Measurements from ENCODE around the gene TNS3. TPM values are rescaled to one million over a fixed set of nuclear protein-coding genes. Genes with fewer than 3 reads are reported as not detected.

TNS3 gene
- total RNA-seq, 1 donor from 2014 or later: 43.2 TPM

DNA sequence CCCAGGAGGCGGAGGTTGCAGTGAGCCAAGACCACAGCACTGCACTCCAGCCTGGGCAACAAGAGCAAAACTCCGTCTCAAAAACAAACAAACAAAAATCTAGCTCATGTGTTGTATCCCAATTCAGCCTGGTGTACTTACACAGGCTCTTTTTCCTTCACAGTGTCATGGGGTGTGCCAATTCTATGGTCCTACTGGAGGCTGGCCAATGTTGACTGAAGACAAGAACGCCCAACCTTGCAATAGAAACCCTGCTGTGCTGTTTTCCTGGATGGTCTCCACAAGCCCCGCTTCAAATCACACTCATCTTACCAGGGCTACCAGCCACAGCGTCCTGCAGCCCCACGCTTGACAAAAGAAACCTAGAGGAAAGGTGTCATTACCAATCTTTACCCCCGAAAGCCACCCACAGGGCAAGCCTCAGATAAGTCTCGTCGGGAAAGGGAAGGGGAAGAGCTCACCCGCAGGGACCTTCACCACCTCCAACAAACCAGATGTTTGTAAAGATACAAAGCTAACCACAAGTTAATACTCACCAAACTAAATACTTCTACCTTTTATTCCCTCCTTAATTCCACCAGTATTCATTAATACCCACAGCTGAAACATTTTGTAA lies 64.8 kb downstream of the TNS3 start:
- intact Hi-C loops (cut with DNase I): no loop called here
- ATAC-seq (ENCODE audit: poor library complexity) (no peak), DNase-seq (no peak)

- intact Hi-C loops (cut with DNase I): no loop called here
- no peak for DNase-seq
Observed at GRCh38 chr7:47516386-47516785, 65.5 kb downstream of the TNS3 start.

DNA sequence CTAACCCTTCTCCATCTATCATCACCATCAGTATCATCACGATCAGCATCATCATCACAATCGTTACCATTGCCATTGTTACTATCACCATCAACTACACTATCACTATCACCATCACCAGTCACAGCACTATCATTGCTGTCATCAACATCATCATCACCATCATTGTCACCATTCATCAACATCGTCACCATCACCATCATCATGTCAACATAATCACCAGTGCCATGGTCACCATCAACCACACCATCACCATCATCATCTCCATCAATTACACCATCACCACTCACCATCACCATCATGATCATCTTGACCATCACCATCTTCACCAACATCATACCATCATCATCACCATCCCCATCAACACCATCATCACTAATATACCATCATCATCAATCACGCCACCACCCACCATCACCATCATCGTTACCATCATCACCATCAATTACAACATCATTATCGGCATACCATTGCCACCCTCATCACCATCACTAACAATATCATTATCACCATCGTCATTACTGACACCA lies 66.5 kb downstream of the TNS3 start:
- DNase-seq: no peak
- intact Hi-C loops (cut with DNase I): no loop called here
- no peak for ATAC-seq (ENCODE audit: poor library complexity)

More at GRCh38 chr7:47516386-47516785, 65.5 kb downstream of the TNS3 start:
- no peak for ATAC-seq (ENCODE audit: poor library complexity)

- intact Hi-C loops (cut with DNase I): no loop called here
- ATAC-seq (ENCODE audit: poor library complexity): no peak
- no peak for DNase-seq
Observed at GRCh38 chr7:47514818-47515217, 67.1 kb downstream of the TNS3 start.

DNA sequence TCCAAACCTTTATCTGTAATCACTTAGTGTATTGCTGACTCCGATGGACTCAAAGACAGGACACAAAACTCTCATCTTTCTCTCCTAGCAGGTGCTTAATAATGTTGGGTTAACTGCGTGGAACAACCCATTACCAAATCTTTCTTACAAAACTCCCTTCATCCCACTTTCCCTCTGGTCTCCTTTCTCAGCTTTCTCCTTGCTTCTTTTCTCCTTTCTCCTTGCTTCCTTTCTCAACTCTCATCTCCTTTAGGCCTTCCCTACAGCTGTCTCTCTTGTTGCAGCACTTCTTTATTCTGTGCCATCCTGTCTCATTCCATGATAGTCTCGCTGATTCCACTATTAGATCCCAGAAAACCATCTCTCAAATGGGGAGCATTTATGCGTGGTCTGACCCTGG lies 67.5 kb downstream of the TNS3 start:
- ATAC-seq (ENCODE audit: poor library complexity): no peak
- intact Hi-C loops (cut with DNase I): no loop called here
- no peak for DNase-seq

DNA sequence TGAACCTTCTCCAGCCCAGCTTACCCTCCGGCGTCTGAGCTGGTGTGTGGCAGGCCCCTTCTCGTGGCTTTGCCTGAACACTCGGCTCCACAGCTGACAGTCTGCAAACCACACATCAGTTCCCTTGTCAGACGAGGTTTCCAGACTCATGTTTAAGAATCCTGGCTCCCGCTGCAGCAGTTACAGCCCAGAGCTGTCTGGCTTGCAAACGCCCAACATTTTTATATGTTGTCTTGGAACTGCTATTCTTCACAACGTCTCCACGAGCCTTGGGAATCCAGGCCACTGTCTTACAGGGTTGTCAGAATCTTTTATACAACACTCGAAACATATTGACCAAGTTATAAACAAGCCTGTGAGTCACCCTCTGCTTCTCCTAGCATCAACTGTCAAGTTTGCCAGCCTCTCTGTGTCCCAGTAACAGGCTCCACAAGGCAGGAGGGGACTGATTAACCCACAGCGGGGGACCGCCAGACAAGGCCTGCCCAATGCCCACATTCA lies 68.1 kb downstream of the TNS3 start:
- peak; percentile 37 for DNase-seq
- ATAC-seq (ENCODE audit: poor library complexity): peak; percentile 57
- intact Hi-C loops (cut with DNase I): no loop called here

- DNase-seq (no peak), ATAC-seq (ENCODE audit: poor library complexity) (no peak)
- intact Hi-C loops (cut with DNase I): no loop called here
Observed at GRCh38 chr7:47512481-47513176, 69.3 kb downstream of the TNS3 start.

DNA sequence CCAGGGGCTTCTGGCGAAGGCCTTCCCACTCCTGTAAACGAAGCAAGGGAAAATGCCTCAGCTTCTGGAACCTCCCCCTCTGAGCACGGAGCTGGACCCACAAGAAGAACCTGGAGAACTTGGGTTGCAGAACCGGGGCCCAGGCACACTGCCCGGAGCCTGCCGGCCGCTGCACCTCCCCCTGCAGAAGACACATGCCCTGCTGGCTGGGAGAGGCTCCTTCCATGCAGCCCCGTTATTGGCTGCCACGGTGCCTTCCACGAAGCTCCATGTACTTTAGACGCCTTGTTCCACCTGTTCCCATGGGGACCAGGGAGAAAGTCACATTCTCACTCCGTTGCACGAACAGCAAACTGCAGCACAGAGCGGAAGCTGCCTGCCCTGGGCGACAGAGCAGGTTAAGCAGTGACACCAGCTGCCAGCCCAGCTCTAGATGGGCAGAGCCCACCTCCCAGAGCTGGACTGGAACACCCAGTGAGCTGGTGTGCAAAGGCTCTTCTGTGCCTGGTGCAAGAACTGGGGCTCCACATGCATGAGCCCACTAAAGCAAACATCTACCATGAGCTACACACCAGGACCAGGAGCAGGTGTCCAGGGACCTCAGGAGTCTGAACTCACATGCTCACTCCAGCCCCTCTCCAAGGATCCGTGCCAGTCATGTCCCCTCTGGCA lies 70.1 kb downstream of the TNS3 start:
- intact Hi-C loops (cut with DNase I): no loop called here
- ATAC-seq (ENCODE audit: poor library complexity): peak; percentile 27
- no peak for DNase-seq

GRCh38 chr7:47510786-47511185 lies 71.1 kb downstream of the TNS3 start:
- ATAC-seq (ENCODE audit: poor library complexity): no peak
- intact Hi-C loops (cut with DNase I): no loop called here

DNA sequence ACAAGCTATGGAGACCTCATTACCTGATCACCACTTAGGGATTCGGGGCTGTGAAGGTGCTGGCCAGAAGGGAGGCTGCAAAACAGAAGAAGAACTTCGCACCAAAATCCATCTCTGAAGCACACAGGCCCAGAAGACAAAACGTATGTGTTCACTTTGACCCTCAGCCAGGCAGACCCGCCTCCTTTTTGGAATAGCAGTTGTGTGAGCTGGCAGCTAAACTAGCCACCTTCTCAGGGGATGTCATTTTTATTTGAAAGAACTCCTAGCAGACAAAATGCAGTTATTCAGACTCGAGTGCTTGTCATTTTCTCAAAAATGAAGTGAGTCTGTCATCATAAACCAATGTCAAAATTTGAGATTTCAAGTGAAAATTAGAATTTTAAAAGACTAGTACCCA lies 71.7 kb downstream of the TNS3 start:
- intact Hi-C loops (cut with DNase I): no loop called here
- no peak for ATAC-seq (ENCODE audit: poor library complexity)
- no peak for DNase-seq

More at GRCh38 chr7:47510786-47511185, 71.1 kb downstream of the TNS3 start:
- DNase-seq: no peak

DNA sequence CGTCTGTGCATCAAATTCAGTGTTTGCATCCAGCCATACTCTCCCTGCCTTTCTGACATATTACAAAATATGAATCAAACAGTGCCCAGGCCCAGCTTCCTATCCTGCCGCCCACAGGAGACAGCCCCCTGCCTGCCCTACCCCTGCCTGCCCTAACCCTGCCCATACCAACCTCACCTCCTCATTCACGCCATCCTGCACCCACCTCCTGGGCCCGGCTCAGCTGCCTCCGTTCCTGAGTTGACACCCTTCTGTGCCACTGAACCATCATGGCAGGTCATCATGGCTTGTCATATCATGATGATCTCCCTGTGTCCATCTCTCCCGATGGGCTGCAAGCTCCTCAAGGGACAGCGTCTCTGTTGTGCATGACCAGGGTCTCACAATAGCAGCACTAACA lies 72.3 kb downstream of the TNS3 start:
- DNase-seq (no peak), ATAC-seq (ENCODE audit: poor library complexity) (no peak)
- intact Hi-C loops (cut with DNase I): no loop called here

DNA sequence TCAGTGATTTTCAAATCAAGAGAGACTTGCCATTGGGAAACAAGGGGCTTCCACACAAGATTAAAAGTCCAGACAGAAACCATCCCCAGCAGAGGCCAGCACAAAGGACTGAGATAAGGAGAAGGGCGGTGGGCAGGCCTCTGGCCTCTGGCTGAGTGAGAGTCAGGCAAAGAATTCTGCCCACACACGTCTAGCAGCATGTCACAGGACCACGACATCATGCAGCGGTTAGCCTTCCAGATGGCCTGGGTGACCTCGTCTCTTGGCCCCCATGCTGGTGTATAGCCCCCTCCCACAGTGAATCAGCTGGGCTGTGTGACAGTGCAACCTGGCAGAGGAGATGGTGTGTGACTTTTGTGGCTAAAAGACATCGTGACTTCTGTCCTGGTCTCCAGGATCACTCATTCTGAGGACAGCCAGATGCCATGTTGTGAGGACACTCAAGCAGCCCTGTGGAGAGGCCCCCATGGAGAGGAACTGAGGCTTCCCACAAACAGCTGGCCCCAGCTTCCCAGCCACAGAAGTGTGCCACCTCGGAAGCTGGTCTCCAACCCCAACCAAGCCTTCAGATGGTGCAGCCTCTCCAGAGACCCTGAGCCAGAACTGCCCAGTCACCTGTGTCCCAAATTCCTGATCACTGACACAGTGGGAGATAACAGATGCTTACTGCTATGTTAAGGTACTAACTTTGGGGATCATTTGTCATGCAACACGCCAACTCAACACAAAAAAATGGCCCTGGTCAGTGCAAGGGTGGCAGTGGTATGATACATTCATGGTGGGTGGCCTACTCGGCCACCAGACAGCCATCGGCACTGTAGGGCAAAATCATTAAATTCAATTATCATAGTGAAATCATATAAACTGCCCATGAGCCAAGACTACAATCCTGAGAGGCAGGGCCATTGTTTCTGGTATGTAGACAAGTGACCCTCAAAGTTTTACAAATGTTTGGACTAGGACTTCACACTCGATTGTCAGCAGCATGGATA lies 73.2 kb downstream of the TNS3 start:
- DNase-seq: no peak
- no peak for ATAC-seq (ENCODE audit: poor library complexity)
- intact Hi-C loops (cut with DNase I): no loop called here

GRCh38 chr7:47507522-47507921 lies 74.4 kb downstream of the TNS3 start:
- no peak for DNase-seq
- intact Hi-C loops (cut with DNase I): no loop called here
- ATAC-seq (ENCODE audit: poor library complexity): peak; percentile 63

DNA sequence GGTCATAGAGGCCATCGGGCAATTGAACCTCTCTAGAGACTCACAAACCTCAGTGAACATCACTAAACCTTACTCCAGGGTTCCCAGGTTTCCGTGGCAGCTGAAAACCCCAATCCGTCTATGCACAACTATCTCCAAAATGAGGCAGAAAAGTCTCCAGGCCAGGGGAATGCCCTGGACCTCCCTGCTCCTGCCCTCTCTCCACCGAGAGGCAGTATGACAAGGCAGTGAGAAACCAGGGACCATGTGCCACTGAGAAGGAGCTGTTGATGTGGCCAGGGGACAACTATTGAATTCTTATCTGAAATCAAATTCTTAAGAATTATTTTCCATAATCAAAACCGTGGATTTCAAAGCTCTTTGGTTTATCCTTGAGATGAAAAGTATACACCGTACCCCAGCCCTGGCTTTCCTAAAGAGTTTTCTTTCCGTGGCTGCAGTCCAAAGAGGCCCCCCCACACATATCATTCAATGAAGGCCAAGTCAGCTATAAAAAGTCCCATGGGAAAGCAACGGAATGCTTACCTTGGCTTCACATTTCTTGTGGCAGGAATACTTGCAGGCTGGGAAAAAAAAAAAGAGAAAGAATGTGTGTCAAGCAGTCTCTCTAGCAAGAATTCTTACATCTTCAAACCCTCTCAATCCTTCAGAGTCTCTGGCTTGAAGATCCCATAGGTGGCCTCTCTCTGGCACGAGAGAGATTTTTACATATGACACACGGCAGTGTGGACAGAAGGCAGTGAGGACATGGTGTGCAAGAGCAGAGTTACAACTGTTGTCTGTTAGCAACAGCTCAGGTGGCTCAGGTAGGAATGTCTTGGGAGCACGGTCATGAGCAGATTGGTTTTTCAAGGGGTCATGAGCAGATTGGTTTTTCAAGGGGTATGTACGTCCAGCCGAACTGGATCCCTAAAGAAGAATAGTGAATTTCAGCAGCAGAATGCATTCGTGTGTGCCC lies 75.2 kb downstream of the TNS3 start:
- intact Hi-C loops (cut with DNase I): no loop called here

DNA sequence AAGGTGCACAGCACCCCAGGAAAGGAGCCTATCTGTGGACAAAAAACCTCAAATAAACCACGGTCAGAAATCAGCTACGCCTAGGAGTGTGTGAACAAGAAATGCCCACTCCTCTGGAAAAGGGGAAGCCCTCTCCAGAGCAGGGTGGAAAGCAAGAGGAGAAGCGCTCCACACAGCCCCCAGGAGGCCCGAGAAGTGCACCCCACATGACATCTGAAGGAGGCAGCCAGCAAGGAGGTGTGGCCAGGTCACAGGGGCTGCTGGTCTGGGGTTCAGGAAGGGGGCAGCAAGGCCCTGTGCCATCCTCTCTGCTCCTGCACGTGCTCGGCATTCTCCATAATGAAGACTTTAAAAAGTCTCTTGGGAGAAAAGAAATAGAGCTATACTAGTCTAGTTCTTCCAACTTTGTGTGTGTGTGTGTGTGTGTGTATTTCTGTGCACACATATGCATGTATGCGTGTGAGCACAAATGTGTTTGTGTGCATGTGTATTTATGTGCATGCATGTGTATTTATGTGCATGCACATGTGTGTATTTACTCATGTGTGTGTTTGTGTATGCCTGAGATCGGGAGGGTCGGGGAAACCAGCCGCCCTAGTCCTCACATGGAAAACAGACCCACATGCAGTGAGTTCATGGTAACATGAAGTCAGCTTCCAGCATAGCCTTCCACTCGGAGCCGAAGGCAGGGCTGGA lies 76.5 kb downstream of the TNS3 start:
- DNase-seq (no peak), ATAC-seq (ENCODE audit: poor library complexity) (no peak)
- intact Hi-C loops (cut with DNase I): no loop called here

More for the DNA sequence above, 75.2 kb downstream of the TNS3 start:
- DNase-seq (no peak), ATAC-seq (ENCODE audit: poor library complexity) (no peak)

- DNase-seq (no peak), ATAC-seq (ENCODE audit: poor library complexity) (no peak)
- intact Hi-C loops (cut with DNase I): no loop called here
Observed at GRCh38 chr7:47504551-47505311, 77.2 kb downstream of the TNS3 start.
